GM19328 (cell line): ENCODE measurements around the gene CREB3L1.
A peak's percentile ranks its signal among the peaks of the same experiment; 100 is the strongest.

Source experiments
- ATAC-seq: cut with Tn5 transposase; IDR thresholded peaks from one replicate; pipeline ENCODE4 v1.9.1; 2021; ENCODE audit warnings: mild to moderate bottlenecking, moderate library complexity; ENCODE audit not compliant: unreplicated experiment

Gene CREB3L1, protein sequence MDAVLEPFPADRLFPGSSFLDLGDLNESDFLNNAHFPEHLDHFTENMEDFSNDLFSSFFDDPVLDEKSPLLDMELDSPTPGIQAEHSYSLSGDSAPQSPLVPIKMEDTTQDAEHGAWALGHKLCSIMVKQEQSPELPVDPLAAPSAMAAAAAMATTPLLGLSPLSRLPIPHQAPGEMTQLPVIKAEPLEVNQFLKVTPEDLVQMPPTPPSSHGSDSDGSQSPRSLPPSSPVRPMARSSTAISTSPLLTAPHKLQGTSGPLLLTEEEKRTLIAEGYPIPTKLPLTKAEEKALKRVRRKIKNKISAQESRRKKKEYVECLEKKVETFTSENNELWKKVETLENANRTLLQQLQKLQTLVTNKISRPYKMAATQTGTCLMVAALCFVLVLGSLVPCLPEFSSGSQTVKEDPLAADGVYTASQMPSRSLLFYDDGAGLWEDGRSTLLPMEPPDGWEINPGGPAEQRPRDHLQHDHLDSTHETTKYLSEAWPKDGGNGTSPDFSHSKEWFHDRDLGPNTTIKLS

DNA sequence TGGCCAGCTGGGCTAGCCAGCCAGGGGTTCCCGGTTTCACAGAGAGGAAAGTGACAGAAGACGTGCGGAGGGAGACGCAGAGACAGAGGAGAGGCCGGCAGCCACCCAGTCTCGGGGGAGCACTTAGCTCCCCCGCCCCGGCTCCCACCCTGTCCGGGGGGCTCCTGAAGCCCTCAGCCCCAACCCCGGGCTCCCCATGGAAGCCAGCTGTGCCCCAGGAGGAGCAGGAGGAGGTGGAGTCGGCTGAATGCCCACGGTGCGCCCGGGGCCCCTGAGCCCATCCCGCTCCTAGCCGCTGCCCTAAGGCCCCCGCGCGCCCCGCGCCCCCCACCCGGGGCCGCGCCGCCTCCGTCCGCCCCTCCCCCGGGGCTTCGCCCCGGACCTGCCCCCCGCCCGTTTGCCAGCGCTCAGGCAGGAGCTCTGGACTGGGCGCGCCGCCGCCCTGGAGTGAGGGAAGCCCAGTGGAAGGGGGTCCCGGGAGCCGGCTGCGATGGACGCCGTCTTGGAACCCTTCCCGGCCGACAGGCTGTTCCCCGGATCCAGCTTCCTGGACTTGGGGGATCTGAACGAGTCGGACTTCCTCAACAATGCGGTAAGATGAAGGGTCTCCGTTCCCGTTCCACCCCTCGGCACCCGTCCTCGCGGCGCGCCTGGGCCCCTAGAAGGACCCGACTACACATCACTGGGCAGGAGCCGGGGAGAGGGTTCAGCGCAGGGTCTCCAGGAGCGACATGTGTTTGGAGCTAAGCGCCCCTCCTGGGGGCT, at the start of gene CREB3L1:
TSS of gene CREB3L1 (plus strand) at position 41 of the 765 bp plus-strand sequence. CDS start at position 491, 450 bp downstream.
- ATAC-seq, result no peak

DNA sequence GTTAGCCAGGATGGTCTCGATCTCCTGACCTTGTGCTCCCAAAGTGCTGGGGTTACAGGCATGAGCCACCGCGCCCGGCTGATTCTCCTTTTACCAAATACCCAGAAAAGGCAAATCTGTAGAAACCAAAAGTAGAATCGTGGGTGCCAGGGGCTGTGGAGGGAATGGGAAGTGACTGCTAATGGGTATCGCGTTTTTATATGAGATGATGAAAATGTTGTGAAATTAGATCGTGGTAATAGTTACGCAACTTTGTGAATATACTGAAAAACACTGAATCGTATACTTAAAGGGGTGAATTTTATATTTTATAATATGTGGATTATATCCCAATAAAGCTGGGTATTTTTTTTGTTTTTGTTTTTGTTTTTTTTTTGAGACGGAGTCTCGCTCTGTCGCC, 48.2 kb upstream of the CREB3L1 start:
- ATAC-seq, result no peak

DNA sequence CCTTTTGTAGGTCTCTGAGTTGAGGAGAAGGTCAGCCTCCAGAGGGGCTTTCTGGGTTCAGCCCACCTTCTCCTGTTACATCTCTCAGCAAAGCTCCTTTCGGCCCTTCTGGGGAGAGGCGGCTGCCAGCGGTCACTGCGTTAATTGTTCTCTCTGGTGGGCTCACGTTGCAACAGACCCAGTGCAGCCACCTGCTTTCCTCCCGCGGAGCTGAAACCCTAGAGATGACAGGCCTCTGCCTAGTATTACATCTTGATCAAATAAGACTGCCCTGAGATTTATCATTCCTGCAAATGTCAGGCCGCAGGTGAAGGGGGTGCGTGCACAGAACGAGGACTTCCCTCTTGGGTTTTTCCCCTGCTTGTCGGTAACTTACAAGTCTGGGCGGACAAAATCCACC, 43.2 kb upstream of the CREB3L1 start:
- no peak for ATAC-seq

DNA sequence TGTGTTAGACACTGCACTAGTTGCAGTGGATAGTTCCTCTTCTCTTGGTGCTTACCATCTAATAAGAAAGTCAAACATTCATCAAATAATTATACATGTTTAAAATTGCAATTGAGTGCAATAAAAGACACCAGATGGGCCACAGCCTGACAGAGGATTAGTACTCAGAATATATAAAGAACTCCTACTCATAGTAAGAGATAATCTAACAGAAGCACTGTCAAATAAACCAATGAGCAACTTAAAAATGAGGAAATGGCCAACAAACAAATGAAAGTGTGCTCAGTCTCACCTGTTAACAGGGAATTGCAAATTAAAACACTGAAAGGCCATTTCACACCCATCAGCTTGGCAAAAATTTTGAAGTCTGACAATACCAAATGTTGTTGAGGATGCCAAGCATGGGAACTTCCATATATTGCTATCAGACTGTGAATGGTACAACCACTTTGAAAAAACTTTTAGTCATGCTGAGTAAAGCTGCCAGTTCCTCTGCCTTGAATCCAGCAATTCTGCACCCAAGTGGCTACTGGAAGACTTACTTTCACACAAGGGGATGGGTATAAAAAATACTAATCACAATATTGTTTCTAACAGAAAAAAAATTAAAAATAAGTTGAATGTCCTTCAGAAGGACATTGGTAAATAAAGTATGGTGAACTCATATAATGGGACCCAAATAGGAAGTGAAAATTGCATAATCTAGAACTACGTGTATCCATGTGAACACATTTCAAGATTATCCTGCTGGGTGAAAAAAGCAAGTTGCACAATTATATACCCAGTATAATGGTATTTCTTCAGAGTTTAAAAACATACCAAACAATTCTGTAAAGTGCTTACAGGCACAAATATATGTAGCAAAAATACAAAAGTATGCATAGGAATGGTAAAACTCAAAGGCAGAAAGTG, 41.4 kb upstream of the CREB3L1 start:
- ATAC-seq, result no peak

DNA sequence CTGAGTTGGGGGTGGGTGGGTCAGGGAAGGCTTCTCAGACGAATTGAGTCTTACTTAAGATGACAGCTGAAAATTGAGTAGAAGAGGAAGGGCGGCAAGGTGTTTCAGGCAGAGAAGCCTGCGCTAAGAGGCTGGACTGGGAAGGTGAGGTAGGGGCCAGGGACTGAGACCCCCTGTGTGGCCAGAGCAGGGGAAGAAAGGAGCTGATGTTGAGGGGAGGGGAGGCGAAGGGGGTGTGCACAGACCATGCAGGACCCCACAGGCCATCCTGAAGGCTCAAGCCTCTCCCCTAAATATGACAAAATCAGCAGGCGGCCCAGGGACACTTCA, 40.6 kb upstream of the CREB3L1 start:
- no peak for ATAC-seq

DNA sequence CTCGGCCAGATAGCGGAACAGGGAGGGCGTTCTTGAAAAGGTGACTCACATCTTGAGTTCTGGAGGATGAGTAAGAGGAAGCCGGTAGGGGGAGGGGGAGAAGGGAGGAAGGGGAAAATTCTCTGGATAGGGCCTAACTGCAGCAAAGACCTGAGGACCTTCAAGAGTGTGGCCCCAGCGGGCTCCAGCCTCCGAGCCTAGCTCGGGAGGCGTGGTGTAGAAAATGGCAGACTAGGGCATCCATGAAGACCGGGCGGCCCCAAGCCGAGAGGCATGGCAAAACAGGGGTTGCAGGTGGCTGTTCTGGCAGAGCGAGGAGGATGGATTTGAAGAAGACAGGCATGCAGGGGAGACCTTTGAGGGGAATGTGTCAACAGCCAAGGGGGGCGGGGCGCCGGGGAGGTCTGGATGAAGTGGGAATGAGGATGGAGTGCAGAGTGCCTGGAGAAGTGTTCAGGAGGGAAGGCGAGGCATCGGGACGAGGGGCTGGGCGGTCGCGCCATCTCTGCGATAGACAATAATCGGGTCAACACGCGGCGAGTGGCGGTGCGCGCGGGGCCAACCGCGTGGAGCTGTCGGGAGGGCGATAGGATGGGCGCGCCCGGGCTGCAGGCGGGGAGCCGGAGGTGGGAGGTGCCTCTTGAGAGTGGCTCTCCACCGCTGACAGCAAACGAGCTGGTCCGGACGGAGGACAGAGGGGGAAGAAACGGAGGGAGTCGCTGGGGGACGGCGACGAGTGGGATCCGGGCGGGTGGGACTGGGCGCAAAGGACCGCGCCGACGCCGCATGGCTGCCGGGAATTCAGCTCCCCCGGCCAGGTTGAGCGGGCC, 40.0 kb upstream of the CREB3L1 start:
- no peak for ATAC-seq

DNA sequence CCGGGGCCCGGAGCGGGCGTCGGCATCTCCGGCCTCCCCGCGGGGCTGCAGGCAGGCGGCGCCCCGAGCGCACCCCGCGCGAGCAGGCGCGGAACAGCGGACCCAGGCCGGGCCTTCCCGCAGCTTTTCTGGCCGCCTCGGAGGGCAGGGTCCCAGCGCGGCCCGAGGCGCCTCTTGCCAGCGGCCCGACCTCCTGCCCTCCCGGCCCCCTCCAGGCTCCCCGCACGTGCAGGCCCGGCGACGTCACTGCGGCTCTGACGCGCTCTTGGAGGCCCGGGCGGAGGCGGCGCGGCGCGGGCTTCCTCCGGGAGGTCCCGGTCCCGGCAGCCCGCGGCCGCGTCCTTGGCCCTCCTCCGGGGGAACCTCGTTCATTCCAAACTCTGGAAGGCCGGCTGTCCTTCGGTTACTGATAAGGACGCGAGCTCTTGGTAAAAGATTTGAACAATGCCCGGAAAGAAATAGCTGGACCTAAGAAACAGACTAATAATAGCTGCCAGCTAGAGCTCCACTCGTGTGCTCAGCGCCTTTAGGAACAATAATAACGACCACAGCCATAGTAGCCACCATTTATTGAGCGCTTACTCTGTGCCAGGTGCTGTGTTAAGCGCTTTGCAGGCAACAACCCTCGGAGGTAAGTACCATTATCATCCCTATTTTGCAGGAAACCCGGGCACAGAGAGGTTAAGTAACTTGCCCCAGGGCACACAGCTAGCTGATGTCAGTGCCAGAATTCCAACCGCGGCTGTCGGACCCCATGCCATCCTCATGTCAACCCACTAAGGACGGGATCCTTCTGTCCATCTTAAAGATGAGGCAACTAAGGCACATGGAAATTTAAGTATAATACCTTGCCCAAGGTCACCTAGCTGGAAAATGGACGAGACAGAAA, 39.1 kb upstream of the CREB3L1 start:
- no peak for ATAC-seq

DNA sequence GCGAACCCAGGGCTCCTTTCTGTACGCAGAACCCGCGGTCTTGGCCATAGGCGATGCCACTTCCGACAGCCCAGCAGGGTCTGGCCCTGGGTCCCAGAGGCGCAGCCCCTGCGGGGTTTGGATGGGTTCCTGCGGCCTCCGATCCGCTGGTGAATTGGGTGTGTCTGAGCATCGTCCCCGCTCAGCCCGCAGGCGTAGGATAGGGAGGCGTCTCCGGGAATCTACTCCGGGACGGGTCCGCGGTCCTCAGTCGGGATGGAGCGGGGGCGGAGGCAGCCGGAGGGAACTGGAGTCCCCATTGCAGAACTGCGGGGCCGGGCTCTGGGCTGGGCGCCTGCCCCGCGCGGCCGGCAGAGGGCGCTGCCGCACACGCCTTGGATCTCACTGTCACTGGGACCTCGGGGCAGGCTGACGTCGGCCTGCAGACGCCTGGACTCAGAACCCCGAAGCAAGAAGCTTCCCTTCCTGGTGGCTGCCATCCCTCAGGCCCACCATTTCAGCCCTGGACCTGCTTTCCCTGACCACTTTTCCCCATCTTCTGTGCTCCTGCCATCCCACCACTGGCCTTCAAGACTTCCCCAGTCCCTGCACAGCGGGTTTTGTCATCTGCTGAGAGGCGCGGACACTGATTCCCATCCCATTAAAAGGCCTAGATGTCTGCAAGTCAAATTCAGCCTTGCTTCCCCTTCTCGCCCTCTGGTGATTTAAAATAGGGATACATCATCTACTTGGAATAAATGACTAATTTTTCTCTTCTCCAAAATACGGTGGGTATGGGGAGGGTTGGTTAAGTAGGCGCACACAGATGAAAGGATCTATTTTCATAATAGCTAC, 38.3 kb upstream of the CREB3L1 start:
- ATAC-seq, result no peak

DNA sequence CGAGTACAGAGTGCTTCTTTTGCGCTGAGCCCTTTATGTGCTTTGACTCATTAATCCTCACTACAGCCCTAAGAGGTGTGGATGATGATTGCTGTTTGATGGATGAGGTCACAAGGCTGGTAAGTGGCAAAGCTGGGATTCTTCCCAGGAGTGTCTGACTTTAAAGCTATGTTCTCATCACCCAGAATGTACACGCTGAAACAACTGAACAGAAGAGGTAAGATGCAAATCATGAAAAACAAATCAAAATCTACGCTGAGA, 37.7 kb upstream of the CREB3L1 start:
- ATAC-seq, result no peak

DNA sequence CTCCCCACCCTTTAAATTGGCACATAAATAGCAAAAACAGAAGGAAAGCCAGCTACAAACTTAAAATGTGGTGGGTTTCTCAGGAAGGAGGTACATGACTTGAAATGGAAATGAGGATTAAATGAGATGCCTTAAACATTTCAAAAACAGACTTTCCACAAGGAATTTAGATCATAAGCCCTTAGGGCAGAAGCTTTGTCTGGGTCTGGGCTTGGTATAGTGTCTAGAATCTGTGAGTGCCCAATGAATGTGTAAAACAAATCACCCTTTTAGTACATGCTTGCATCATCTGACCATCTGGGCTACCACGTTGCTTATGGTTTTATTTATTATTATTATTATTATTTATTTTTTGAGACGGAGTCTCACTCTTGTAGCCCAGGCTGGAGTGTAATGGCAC, 37.1 kb upstream of the CREB3L1 start:
- ATAC-seq, result no peak

DNA sequence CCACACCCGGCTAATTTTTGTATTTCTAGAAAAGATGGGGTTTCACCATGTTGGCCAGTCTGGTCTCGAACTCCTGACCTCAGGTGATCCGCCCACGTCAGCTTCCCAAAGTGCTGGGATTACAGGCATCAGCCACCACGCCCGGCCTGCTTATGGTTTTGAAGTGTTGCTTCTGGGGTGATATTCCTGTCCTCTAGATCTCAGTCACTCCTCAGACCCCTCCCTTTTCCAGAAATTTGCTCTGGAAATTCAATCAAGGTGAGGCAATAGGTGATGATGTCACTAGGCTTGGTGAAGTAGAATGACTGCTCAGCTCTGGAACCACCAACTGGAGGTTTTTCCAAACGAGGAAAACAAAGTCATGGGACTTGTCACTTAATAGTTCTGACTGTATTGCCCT, 36.6 kb upstream of the CREB3L1 start:
- no peak for ATAC-seq

DNA sequence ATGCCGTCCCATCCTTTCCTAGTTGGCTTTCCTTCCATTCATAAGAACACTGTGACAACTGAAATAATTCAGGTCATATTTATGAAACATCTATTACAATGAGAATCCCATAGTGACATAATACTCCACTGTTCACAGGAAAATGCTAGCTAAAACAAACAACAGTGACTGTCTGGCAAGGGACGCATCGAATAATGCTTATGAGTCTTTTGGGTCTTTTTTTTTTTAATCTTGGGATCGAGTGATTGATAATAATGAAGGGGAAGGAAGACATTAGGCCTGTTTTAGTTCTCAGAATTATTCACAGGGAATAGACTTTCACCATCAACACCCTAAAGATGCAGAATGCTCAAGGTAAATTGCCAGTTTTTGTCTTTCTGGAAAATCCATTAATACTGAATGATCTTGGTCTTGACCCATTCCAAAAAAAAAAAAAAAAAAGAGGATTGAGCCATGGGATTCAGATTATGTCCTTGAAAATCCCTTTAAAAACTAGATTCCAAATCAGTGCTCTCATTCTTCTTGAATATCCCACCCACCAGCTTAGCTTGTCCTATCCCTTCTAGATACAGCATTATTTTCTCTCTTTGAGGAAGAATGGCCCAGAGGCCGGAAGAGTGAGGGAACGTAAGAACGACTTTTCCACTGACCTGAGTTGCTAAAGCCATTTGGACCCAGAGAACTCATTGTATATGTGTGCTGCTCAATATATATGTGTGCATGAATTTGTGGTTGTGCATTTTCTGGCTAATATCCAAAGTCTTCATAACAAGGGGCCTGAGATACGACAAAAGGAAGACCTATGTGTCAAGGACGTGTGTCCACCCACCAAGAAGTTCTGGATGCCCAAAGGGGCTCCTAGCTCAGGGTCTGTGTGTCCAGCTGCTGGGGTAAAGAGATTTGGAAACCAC, 35.2 kb upstream of the CREB3L1 start:
- no peak for ATAC-seq

DNA sequence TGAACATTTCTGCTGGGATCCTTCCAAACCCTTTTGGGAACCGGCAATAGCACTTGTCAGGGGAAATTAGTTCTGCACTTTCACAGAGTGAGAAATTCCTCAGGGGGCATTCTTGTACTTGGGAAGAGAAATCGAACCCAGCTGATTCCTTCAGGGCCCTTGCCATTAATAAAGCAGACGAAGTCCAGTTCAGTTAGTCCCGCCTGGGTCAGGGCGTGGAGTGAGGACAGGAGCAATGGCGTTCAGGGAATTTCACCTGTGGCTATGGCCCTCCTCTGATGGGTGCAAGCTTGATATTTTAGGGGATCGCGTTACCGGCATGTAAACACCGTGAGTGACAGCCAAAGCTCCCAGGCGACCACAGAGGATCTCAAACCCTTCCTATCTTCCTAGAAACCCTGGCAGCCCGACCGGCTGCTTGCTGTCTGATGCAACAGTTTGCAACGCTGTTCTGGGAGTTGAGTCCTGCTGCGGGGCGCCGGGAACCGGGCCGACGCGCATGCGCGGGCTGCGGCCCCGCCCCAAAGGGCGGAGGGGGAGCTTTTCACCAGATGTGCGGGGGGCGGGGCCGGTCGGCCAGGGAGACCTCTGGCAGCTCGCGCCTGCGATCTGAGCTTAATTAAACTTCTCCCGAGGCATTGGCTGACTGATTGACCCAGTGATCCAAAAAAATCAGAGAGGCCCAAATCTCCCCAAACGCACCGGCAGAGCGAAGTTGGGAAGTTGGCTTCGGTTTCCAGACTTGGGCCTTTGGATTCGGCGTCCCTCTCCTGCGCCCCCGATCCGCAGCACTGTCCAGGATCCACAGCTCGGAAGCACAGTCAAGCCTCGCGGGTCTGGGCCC, 34.3 kb upstream of the CREB3L1 start:
- peak; percentile 54 for ATAC-seq

DNA sequence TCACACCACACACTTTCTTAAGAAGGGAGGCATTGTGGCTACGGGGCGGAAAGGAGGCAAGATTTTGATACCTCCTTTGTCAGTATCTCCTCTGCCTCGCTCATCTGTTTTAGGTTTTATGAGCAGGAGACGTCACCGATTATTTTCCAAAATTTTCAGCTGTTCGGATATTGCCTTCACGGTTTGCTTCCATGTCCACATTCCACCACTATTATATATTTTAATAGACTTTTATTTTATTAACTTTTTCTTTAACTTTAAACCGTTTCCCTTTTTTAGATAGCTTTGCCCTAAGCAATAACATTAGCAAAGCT, 33.7 kb upstream of the CREB3L1 start:
- no peak for ATAC-seq

DNA sequence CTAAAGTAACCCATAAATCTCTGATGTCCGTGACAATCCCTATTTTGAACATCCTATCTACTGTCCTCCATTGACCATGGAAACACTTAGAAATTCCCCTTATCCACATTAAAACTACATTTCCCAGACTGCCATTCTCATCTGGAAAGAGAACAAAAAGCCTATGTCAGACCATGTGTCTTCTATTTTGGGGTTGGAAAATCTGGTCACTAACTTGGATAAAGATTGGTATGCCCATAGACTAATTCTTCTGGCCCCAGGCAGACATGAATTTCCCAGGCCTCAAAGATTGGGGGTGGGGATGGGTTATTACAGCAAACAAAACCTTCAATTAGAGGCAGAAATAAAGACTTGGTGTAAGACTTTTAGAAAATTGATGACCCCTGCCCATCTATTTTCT, 30.9 kb upstream of the CREB3L1 start:
- no peak for ATAC-seq

DNA sequence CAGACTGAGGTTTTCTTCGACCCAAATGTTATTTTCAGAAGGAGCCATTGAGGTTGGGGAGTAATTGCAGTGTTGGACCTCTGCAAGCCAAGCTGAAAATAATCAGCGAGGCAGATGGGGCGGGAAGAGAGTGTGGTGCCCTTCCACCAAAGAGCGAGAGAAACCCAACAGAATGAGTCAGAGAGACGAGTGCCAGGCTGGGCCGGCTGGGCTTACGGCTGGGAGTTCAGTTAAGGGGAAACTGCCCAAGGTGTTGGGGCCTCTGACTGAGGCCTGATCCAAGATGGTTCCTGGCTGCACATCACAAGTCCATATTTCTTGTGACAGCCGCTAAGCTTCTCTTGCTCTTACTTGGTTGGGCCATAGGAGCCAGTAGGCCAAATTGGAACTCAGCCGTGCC, 30.4 kb upstream of the CREB3L1 start:
- ATAC-seq, result no peak

DNA sequence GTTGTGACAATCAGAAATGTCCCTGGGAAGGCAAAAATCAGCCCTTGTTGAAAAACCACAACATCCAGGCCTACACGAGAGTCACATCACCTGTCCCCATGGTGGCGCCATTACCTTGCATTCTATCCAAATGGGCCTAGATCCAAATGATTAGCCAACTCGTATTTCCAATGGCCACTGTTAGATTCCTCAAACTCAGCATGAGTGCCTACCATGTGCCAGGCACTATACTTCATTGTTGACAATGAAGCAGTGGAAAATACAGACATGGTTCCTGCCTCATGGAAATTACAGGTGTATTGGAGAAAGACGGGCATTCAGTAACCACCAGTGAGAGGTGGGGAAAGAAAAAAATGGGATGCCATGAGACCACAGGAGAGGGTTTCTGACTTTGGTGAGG, 29.8 kb upstream of the CREB3L1 start:
- no peak for ATAC-seq
